ELR (cell line): ENCODE measurements around the gene HDAC4.

Source experiments
- DNase-seq: peaks from one replicate; pipeline ENCODE4 v3.0.0-alpha.2; 2015; ENCODE audit warnings: low read depth

Gene HDAC4

GRCh38 chr2:239327536-239328350 is 73.1 kb downstream of the HDAC4 start:
- DNase-seq = no peak

- peak; percentile 30 for DNase-seq
Measured at GRCh38 chr2:239326831-239327535, 73.8 kb downstream of the HDAC4 start.

- DNase-seq = no peak
Measured at GRCh38 chr2:239324456-239324855, 76.4 kb downstream of the HDAC4 start.

GRCh38 chr2:239323447-239323846 is 77.4 kb downstream of the HDAC4 start:
- DNase-seq = no peak

- peak; percentile 74 for DNase-seq
Measured at GRCh38 chr2:239322416-239323086, 78.3 kb downstream of the HDAC4 start.

- DNase-seq = no peak
Measured at GRCh38 chr2:239321596-239322415, 79.0 kb downstream of the HDAC4 start.

GRCh38 chr2:239318790-239319661 is 81.8 kb downstream of the HDAC4 start:
- DNase-seq = peak; percentile 20

GRCh38 chr2:239318151-239318611 is 82.6 kb downstream of the HDAC4 start:
- DNase-seq = no peak

GRCh38 chr2:239316562-239317465 is 84.0 kb downstream of the HDAC4 start:
- DNase-seq = no peak

- DNase-seq = no peak
Measured at GRCh38 chr2:239315308-239315707, 85.5 kb downstream of the HDAC4 start.

GRCh38 chr2:239313776-239314175 is 87.0 kb downstream of the HDAC4 start:
- DNase-seq = no peak

GRCh38 chr2:239312741-239313667 is 87.8 kb downstream of the HDAC4 start:
- DNase-seq = no peak

- no peak for DNase-seq
Measured at GRCh38 chr2:239312081-239312511, 88.7 kb downstream of the HDAC4 start.

- no peak for DNase-seq
Measured at GRCh38 chr2:239311132-239312040, 89.4 kb downstream of the HDAC4 start.

- DNase-seq = no peak
Measured at GRCh38 chr2:239310401-239311061, 90.3 kb downstream of the HDAC4 start.

- no peak for DNase-seq
Measured at GRCh38 chr2:239309398-239310245, 91.2 kb downstream of the HDAC4 start.
